IMR-90 (cell line): ENCODE results near the gene MGAT5.

Experiments
- BHLHE40 ChIP-seq: fragments of 150-350 bp; IDR thresholded peaks from 2 replicates; pipeline ENCODE4 v1.6.1; 2016; ENCODE audit warnings: mild to moderate bottlenecking, low read depth, low read length
- CEBPB ChIP-seq: IDR thresholded peaks from 2 replicates; pipeline ENCODE4 v1.6.1; 2012; ENCODE audit warnings: low read depth, low read length, improper control_type of control experiment
- NFE2L2 ChIP-seq: fragments of 150-350 bp; IDR thresholded peaks from 2 replicates; pipeline ENCODE4 v1.6.1; 2016; ENCODE audit warnings: low read depth, mild to moderate bottlenecking, low read length
- POLR2A ChIP-seq: IDR thresholded peaks from 2 replicates; pipeline ENCODE4 v1.6.1; 2012; ENCODE audit warnings: mild to moderate bottlenecking, low read depth, low read length
- RAD21 ChIP-seq: IDR thresholded peaks from 2 replicates; pipeline ENCODE4 v1.6.1; 2012; ENCODE audit warnings: low read length, improper control_type of control experiment
- RCOR1 ChIP-seq: IDR thresholded peaks from 2 replicates; pipeline ENCODE4 v1.6.1; 2012; ENCODE audit warnings: mild to moderate bottlenecking, low read length, improper control_type of control experiment; ENCODE audit not compliant: insufficient replicate concordance
- SMC3 ChIP-seq: fragments of 150-350 bp; IDR thresholded peaks from 2 replicates; pipeline ENCODE4 v1.6.1; 2016; ENCODE audit warnings: low read depth, mild to moderate bottlenecking, antibody characterized with exemption, low read length, moderate library complexity
- USF2 ChIP-seq: fragments of 150-350 bp; IDR thresholded peaks from 2 replicates; pipeline ENCODE4 v1.6.1; 2017; ENCODE audit warnings: mild to moderate bottlenecking, antibody characterized with exemption, low read length, low read depth
- TF ChIP-seq, protein P1 (sequence below): conservative IDR thresholded peaks from 2 replicates; pipeline ENCODE4 v1.5.1; 2012; ENCODE audit warnings: mild to moderate bottlenecking, low read depth, low read length, improper control_type of control experiment

GRCh38 chr2:134457765-134458472 is 204.0 kb downstream of the MGAT5 start:
- no peak for TF ChIP-seq POLR2A
- TF ChIP-seq, protein P1, sequence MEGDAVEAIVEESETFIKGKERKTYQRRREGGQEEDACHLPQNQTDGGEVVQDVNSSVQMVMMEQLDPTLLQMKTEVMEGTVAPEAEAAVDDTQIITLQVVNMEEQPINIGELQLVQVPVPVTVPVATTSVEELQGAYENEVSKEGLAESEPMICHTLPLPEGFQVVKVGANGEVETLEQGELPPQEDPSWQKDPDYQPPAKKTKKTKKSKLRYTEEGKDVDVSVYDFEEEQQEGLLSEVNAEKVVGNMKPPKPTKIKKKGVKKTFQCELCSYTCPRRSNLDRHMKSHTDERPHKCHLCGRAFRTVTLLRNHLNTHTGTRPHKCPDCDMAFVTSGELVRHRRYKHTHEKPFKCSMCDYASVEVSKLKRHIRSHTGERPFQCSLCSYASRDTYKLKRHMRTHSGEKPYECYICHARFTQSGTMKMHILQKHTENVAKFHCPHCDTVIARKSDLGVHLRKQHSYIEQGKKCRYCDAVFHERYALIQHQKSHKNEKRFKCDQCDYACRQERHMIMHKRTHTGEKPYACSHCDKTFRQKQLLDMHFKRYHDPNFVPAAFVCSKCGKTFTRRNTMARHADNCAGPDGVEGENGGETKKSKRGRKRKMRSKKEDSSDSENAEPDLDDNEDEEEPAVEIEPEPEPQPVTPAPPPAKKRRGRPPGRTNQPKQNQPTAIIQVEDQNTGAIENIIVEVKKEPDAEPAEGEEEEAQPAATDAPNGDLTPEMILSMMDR: no peak
- TF ChIP-seq RAD21: no peak
- no peak for TF ChIP-seq RCOR1
- no peak for TF ChIP-seq NFE2L2
- TF ChIP-seq CEBPB: no peak
- TF ChIP-seq SMC3: no peak
- no peak for TF ChIP-seq USF2
- no peak for TF ChIP-seq BHLHE40
